Large intestine (tissue), 3 donors: Measurements from ENCODE around the gene EXOSC7. TPM values are rescaled to one million over a fixed set of nuclear protein-coding genes. Genes with fewer than 3 reads are reported as not detected.
"Not testable (repeated sequence)": the region's sequence is repeated elsewhere in the genome, so short reads cannot be mapped to it uniquely, and the experiment has no call there.

Experiments used
- DNase-seq, 2 donors: peaks; one replicate each; pipeline versions ENCODE4 v3.0.0 to v3.0.0-alpha.2; 2013
- H3K27ac ChIP-seq: one replicate; pipeline ENCODE4 v1.5.1; 2013; ENCODE audit warnings: low read length
- H3K27me3 ChIP-seq: 2 replicates; pipeline ENCODE4 v1.6.1; 2013; ENCODE audit warnings: low read length; ENCODE audit not compliant: control insufficient read depth, insufficient read depth
- H3K36me3 ChIP-seq: 2 replicates; pipeline ENCODE4 v1.6.1; 2013; ENCODE audit warnings: low read length; ENCODE audit not compliant: control insufficient read depth, insufficient read depth
- H3K4me1 ChIP-seq: one replicate; pipeline ENCODE4 v1.6.1; 2013; ENCODE audit warnings: low read length; ENCODE audit not compliant: control insufficient read depth, insufficient read depth
- H3K4me3 ChIP-seq: one replicate; pipeline ENCODE4 v1.5.1; 2013; ENCODE audit warnings: low read length
- H3K9me3 ChIP-seq: one replicate; pipeline ENCODE4 v1.6.1; 2013; ENCODE audit warnings: mild to moderate bottlenecking, low read depth, low read length, moderate library complexity; ENCODE audit not compliant: control insufficient read depth
- WGBS: methylation state at CpG from one replicate; pipeline ENCODE4 v1.1.5; 2013; ENCODE audit warnings: low lambda C conversion rate; ENCODE audit not compliant: insufficient coverage; 5-methylcytosine and 5-hydroxymethylcytosine counted together
- polyA plus RNA-seq: library from polyadenylated mRNA; unstranded; fragments of 120-200 nt; gene quantifications from one replicate; pipeline ENCODE4 v1.2.1, GENCODE V29; 2013

The EXOSC7 gene
- polyA plus RNA-seq, 1 donor, result 38.1 TPM

GRCh38 chr3:45053805-45054195, 77.8 kb downstream of the EXOSC7 start:
- not testable (repeated sequence) for H3K4me3 ChIP-seq, H3K27me3 ChIP-seq, H3K27ac ChIP-seq, DNase-seq, H3K9me3 ChIP-seq, H3K4me1 ChIP-seq, H3K36me3 ChIP-seq
- no CpG with 5 or more reads among the region's 1 CpG for WGBS

- Histone ChIP-seq H3K4me1 (no peaks in the 10 kb centered on the region), H3K9me3 (no peaks in the 10 kb centered on the region), H3K27me3 (peaks cover 5% of the 10 kb centered on the region), H3K36me3 (no peaks in the 10 kb centered on the region), H3K27ac (no peak overlapping the region), H3K4me3 (no peak overlapping the region)
- DNase-seq, result no peak
- 90% methylated on average over 2 of the region's 3 CpGs for WGBS
These were observed 78.3 kb downstream of the EXOSC7 start for GRCh38 chr3:45054196-45054857.

- Histone ChIP-seq H3K4me1 (no peaks in the 10 kb centered on the region), H3K27ac (no peak overlapping the region)
- 64% methylated on average over 2 of the region's 2 CpGs for WGBS
These were observed 79.0 kb downstream of the EXOSC7 start for GRCh38 chr3:45055032-45055410.

GRCh38 chr3:45055411-45056143, 79.5 kb downstream of the EXOSC7 start:
- H3K27ac ChIP-seq, result no peak overlapping the region
- H3K36me3 ChIP-seq, result no peaks in the 10 kb centered on the region
- peaks cover 3% of the 10 kb centered on the region for H3K27me3 ChIP-seq
- no peaks in the 10 kb centered on the region for H3K9me3 ChIP-seq
- DNase-seq, result no peak
- H3K4me1 ChIP-seq, result no peaks in the 10 kb centered on the region
- 80% methylated on average over 1 of the region's 7 CpGs for WGBS
- no peak overlapping the region for H3K4me3 ChIP-seq

More at GRCh38 chr3:45055032-45055410, 79.0 kb downstream of the EXOSC7 start:
- Histone ChIP-seq H3K4me3 (no peak overlapping the region), H3K36me3 (no peaks in the 10 kb centered on the region), H3K9me3 (no peaks in the 10 kb centered on the region), H3K27me3 (peaks cover 5% of the 10 kb centered on the region)
- no peak for DNase-seq

- Histone ChIP-seq H3K36me3 (no peaks in the 10 kb centered on the region), H3K4me1 (no peaks in the 10 kb centered on the region), H3K27me3 (no peaks in the 10 kb centered on the region), H3K27ac (no peak overlapping the region), H3K9me3 (no peaks in the 10 kb centered on the region), H3K4me3 (no peak overlapping the region)
- 60% methylated on average over 1 of the region's 5 CpGs for WGBS
- no peak for DNase-seq
These were observed 80.7 kb downstream of the EXOSC7 start for GRCh38 chr3:45056608-45057301.

- 80% methylated on average over 1 of the region's 3 CpGs for WGBS
- Histone ChIP-seq H3K4me1 (no peaks in the 10 kb centered on the region), H3K27ac (no peak overlapping the region)
These were observed 81.5 kb downstream of the EXOSC7 start for GRCh38 chr3:45057557-45057956.

GRCh38 chr3:45059132-45059531, 83.1 kb downstream of the EXOSC7 start:
- H3K36me3 ChIP-seq, result no peaks in the 10 kb centered on the region
- no peaks in the 10 kb centered on the region for H3K27me3 ChIP-seq
- whole genome bisulfite sequencing, result 100% methylated on average over 1 of the region's 2 CpGs
- H3K27ac ChIP-seq, result no peak overlapping the region
- no peak for DNase-seq
- H3K4me3 ChIP-seq, result no peak overlapping the region
- H3K9me3 ChIP-seq, result no peaks in the 10 kb centered on the region
- H3K4me1 ChIP-seq, result no peaks in the 10 kb centered on the region

More at GRCh38 chr3:45057557-45057956, 81.5 kb downstream of the EXOSC7 start:
- no peak for DNase-seq
- Histone ChIP-seq H3K27me3 (no peaks in the 10 kb centered on the region), H3K9me3 (no peaks in the 10 kb centered on the region), H3K36me3 (no peaks in the 10 kb centered on the region), H3K4me3 (no peak overlapping the region)

GRCh38 chr3:45060165-45060892, 84.3 kb downstream of the EXOSC7 start:
- Histone ChIP-seq H3K4me1 (no peaks in the 10 kb centered on the region), H3K27ac (no peak overlapping the region), H3K9me3 (no peaks in the 10 kb centered on the region), H3K36me3 (no peaks in the 10 kb centered on the region), H3K27me3 (no peaks in the 10 kb centered on the region), H3K4me3 (no peak overlapping the region)
- no peak for DNase-seq
- 20% methylated on average over 1 of the region's 4 CpGs for WGBS
